CD14-positive monocyte (primary cell): ENCODE data around the gene OR52N4. TPM values are rescaled to one million over a fixed set of nuclear protein-coding genes. Genes with fewer than 3 reads are reported as not detected.

ENCODE experiments used
- DNase-seq, 3 donors: peaks; one replicate each; pipeline ENCODE4 v3.0.0-alpha.2; 2011 to 2022
- H2AFZ ChIP-seq: 2 replicates; pipeline ENCODE4 v1.6.0; 2012; ENCODE audit warnings: mild to moderate bottlenecking, low read depth, low read length, inconsistent platforms; ENCODE audit not compliant: insufficient read depth, poor library complexity, severe bottlenecking
- H3K27ac ChIP-seq, 2 donors: 1 replicate in 1 of 2; 2 replicates in 1 of 2; pipeline ENCODE4 v1.5.1; 2012 to 2013; ENCODE audit warnings: low read length in 2 of 2, control low read depth in 1 of 2, inconsistent platforms in 1 of 2, low read depth in 1 of 2, mild to moderate bottlenecking in 1 of 2
- H3K27me3 ChIP-seq, 2 donors: one replicate each; pipeline versions ENCODE4 v1.6.0 to v1.6.1; 2011 to 2013; ENCODE audit warnings: low read length in 2 of 2; ENCODE audit not compliant: control insufficient read depth in 2 of 2, insufficient read depth in 2 of 2
- H3K36me3 ChIP-seq, 2 donors: replicated peaks in 1 of 2; 1 replicate in 1 of 2; 2 replicates in 1 of 2; pipeline versions ENCODE4 v1.5.1 to v1.6.1; 2012 to 2013; ENCODE audit warnings: low read length in 2 of 2, control low read depth in 1 of 2, inconsistent platforms in 1 of 2, mild to moderate bottlenecking in 1 of 2; ENCODE audit not compliant: insufficient read depth in 2 of 2, control insufficient read depth in 1 of 2
- H3K4me1 ChIP-seq, 2 donors: 1 replicate in 1 of 2; 2 replicates in 1 of 2; pipeline versions ENCODE4 v1.5.1 to v1.6.1; 2012 to 2013; ENCODE audit warnings: low read length in 2 of 2, control low read depth in 1 of 2, inconsistent platforms in 1 of 2, mild to moderate bottlenecking in 1 of 2, moderate library complexity in 1 of 2; ENCODE audit not compliant: insufficient read depth in 2 of 2, control insufficient read depth in 1 of 2
- H3K4me2 ChIP-seq: replicated peaks from 2 replicates; pipeline ENCODE3; 2012; ENCODE audit warnings: low read length, moderate library complexity, mild to moderate bottlenecking; ENCODE audit not compliant: poor library complexity, severe bottlenecking; ENCODE audit errors: extremely low read depth
- H3K4me3 ChIP-seq, 3 experiments: fragments of 200-600 bp in 1 of 3; sonication (generic) in 1 of 3; replicated peaks in 1 of 3; 1 replicate in 2 of 3; 2 replicates in 1 of 3; pipeline ENCODE4 v1.5.1; 2011 to 2013; ENCODE audit warnings: low read length in 3 of 3, mild to moderate bottlenecking in 3 of 3, control low read depth in 2 of 3, low read depth in 2 of 3, inconsistent platforms in 1 of 3, moderate library complexity in 1 of 3
- H3K79me2 ChIP-seq: 2 replicates; pipeline ENCODE4 v1.6.0; 2012; ENCODE audit warnings: mild to moderate bottlenecking, control low read depth, inconsistent platforms, low read length, moderate library complexity; ENCODE audit not compliant: insufficient read depth
- H3K9ac ChIP-seq: 2 replicates; pipeline ENCODE4 v1.6.0; 2017; ENCODE audit warnings: low read length, mild to moderate bottlenecking; ENCODE audit not compliant: insufficient read depth, poor library complexity, severe bottlenecking
- H3K9me3 ChIP-seq, 2 donors: replicated peaks in 1 of 2; 1 replicate in 1 of 2; 2 replicates in 1 of 2; pipeline versions ENCODE4 v1.5.1 to v1.6.1; 2012 to 2013; ENCODE audit warnings: low read length in 2 of 2, control low read depth in 1 of 2; ENCODE audit not compliant: control insufficient read depth in 1 of 2, insufficient read depth in 1 of 2
- H4K20me1 ChIP-seq: 2 replicates; pipeline ENCODE4 v1.6.0; 2012; ENCODE audit warnings: mild to moderate bottlenecking, low read length, control low read depth, moderate library complexity; ENCODE audit not compliant: insufficient read depth
- H3K27ac Mint-ChIP-seq, 7 donors: one replicate each; pipeline ENCODE4 v1.8.0; 2020; ENCODE audit warnings: mild to moderate bottlenecking in 7 of 7, mixed read lengths in 7 of 7, moderate library complexity in 6 of 7, inconsistent platforms in 2 of 7
- H3K27me3 Mint-ChIP-seq, 3 donors: one replicate each; pipeline ENCODE4 v1.8.0; 2021 to 2022; ENCODE audit warnings: low read depth in 3 of 3, mild to moderate bottlenecking in 3 of 3, mixed read lengths in 3 of 3, moderate library complexity in 3 of 3, inconsistent platforms in 1 of 3
- H3K36me3 Mint-ChIP-seq, 2 donors: one replicate each; pipeline ENCODE4 v1.8.0; 2020; ENCODE audit warnings: mixed read lengths in 2 of 2, inconsistent platforms in 1 of 2, mild to moderate bottlenecking in 1 of 2
- H3K4me1 Mint-ChIP-seq: one replicate; pipeline ENCODE4 v1.8.0; 2020; ENCODE audit warnings: mild to moderate bottlenecking, mixed read lengths
- H3K4me3 Mint-ChIP-seq, 2 donors: one replicate each; pipeline ENCODE4 v1.8.0; 2020; ENCODE audit warnings: mild to moderate bottlenecking in 2 of 2, mixed read lengths in 2 of 2, moderate library complexity in 1 of 2
- H3K9me3 Mint-ChIP-seq, 7 donors: one replicate each; pipeline ENCODE4 v1.8.0; 2020 to 2022; ENCODE audit warnings: mixed read lengths in 7 of 7, mild to moderate bottlenecking in 6 of 7, moderate library complexity in 6 of 7, inconsistent platforms in 2 of 7
- WGBS: methylation state at CpG from one replicate; pipeline ENCODE4 v1.1.5; 2013; ENCODE audit warnings: missing lambda C conversion rate; ENCODE audit not compliant: insufficient coverage; 5-methylcytosine and 5-hydroxymethylcytosine counted together
- intact Hi-C, 2 donors: fragments of 100-400 bp; cut with micrococcal nuclease; formaldehyde crosslinking; loops; one replicate each; pipeline versions ENCODE4 v1.15.0 to v1.15.1; 2023
- polyA minus RNA-seq: library from RNA; depleted of rRNA, polyadenylated mRNA; stranded (reverse); fragments of >200 nt; gene quantifications from 2 replicates; pipeline ENCODE4 v1.2.3, GENCODE V29; 2012
- polyA plus RNA-seq, 3 donors: library from polyadenylated mRNA; depleted of rRNA in 1 of 3; unstranded in 2 of 3; stranded (reverse) in 1 of 3; fragments of 300-500 nt in 2 of 3; fragments of >200 nt in 1 of 3; fragmentation: Illumina TruSeq in 2 of 3; gene quantifications; 1 replicate in 2 of 3; 2 replicates in 1 of 3; pipeline ENCODE4 v1.2.3, GENCODE V29; 2012 to 2021
- total RNA-seq, 12 experiments: library from RNA in 1 of 12; stranded (reverse) in 1 of 12; fragments of 120-200 nt in 1 of 12; gene quantifications; one replicate each; pipeline ENCODE4 v1.2.4 and lab custom pipeline; 2013 to 2026; ENCODE audit warnings: mixed read lengths in 6 of 12, inconsistent platforms in 1 of 12
- TF ChIP-seq, protein P1 (sequence below): fragments of 200-600 bp; IDR thresholded peaks from one replicate; pipeline ENCODE4 v1.8.0; 2022; ENCODE audit warnings: antibody characterized with exemption, mild to moderate bottlenecking

The OR52N4 gene
- total RNA-seq (2013): 0.12 TPM
- polyA plus RNA-seq (under 1 TPM in 2 of 3 donors, not detected in 1; 0.24 to 0.31 TPM), polyA minus RNA-seq (not detected in 2 replicates), total RNA-seq (lab: John Stamatoyannopoulos, UW) (0 to 0.58 (median 0) reads per million in 11 experiments)

DNA sequence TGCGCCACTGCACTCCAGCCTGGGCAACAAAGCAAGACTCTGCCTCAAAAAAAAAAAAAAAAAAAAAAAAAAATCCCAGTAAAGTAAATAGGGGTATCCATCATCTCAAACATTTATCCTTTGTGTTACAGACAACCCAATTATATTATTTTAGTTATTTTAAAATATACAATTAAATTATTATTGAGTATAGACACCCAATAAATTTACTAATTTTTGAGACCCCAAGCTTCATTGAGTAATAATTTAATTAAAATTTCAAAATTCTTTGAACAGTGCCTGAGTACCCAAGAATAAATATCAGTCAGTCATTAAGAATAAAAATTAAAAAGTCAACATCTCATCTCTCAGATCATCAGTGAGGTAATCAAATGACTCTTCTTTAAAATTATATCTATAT, at the start of gene OR52N4:
Gene OR52N4, plus strand, starts transcription at position 301 of the 400 bp plus-strand sequence. CDS start 498 bp downstream, outside the sequence.
- no CpG with 5 or more reads among the region's 1 CpG for WGBS
- H3K36me3 ChIP-seq: no peaks in the 10 kb centered on the region
- no peak within 1 kb of the TSS for H3K27ac Mint-ChIP-seq
- H3K9me3 Mint-ChIP-seq: peaks cover 0 to 3% (median 0%) of the 10 kb centered on the region in 7 donors
- no peak within 1 kb of the TSS for H3K4me2 ChIP-seq
- H3K4me3 Mint-ChIP-seq: no peak within 1 kb of the TSS
- H3K27me3 Mint-ChIP-seq: no peaks in the 10 kb centered on the region
- H3K36me3 Mint-ChIP-seq: no peaks in the 10 kb centered on the region
- H3K27ac ChIP-seq: no peak within 1 kb of the TSS
- H3K4me1 Mint-ChIP-seq: no peaks in the 10 kb centered on the region
- H4K20me1 ChIP-seq: no peaks in the 10 kb centered on the region
- no peaks in the 10 kb centered on the region for H3K4me1 ChIP-seq
- H3K9me3 ChIP-seq: no peaks in the 10 kb centered on the region
- intact Hi-C loops: no loop called here
- TF ChIP-seq, protein P1, sequence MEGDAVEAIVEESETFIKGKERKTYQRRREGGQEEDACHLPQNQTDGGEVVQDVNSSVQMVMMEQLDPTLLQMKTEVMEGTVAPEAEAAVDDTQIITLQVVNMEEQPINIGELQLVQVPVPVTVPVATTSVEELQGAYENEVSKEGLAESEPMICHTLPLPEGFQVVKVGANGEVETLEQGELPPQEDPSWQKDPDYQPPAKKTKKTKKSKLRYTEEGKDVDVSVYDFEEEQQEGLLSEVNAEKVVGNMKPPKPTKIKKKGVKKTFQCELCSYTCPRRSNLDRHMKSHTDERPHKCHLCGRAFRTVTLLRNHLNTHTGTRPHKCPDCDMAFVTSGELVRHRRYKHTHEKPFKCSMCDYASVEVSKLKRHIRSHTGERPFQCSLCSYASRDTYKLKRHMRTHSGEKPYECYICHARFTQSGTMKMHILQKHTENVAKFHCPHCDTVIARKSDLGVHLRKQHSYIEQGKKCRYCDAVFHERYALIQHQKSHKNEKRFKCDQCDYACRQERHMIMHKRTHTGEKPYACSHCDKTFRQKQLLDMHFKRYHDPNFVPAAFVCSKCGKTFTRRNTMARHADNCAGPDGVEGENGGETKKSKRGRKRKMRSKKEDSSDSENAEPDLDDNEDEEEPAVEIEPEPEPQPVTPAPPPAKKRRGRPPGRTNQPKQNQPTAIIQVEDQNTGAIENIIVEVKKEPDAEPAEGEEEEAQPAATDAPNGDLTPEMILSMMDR: no peak
- H3K4me3 ChIP-seq: no peak within 1 kb of the TSS
- H2AFZ ChIP-seq: no peak within 1 kb of the TSS
- H3K9ac ChIP-seq: no peak within 1 kb of the TSS
- H3K79me2 ChIP-seq: no peaks in the 10 kb centered on the region
- DNase-seq: no peak
- H3K27me3 ChIP-seq: no peaks in the 10 kb centered on the region

DNA sequence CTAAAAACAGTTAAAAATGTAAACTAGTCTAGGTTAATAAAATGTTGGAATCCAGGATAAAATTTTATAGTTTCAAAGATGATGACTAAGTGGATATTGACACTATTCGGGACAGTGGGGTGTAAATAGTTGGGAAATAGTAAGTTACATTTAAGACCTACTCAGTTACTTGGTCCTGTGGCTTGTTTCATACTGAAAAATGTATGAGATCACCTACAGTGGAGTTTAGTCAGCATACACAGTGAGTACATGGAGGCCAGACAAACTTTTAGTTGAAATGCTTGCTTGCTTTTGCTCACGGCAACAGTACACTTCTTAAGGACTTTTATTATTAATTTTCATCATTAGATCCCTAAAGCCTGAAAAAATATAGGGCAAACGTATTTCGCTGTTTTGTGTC, 48.4 kb upstream of the OR52N4 start:
- no peaks in the 10 kb centered on the region for H3K9me3 Mint-ChIP-seq
- peaks cover 0 to 2% (median 0%) of the 10 kb centered on the region in 3 donors for H3K27me3 Mint-ChIP-seq
- Histone ChIP-seq H3K36me3 (peaks cover 73 to 82% of the 10 kb centered on the region in 2 donors), H3K27me3 (no peaks in the 10 kb centered on the region), H3K4me1 (peaks cover 2 to 10% of the 10 kb centered on the region in 2 donors), H3K4me2 (no peak overlapping the region), H2AFZ (no peak overlapping the region), H3K9ac (no peak overlapping the region), H3K27ac (no peak overlapping the region), H3K79me2 (peaks cover 31% of the 10 kb centered on the region), H3K4me3 (no peak overlapping the region), H4K20me1 (peaks cover 56% of the 10 kb centered on the region), H3K9me3 (no peaks in the 10 kb centered on the region)
- TF ChIP-seq, protein P1: no peak
- no peak overlapping the region for H3K4me3 Mint-ChIP-seq
- no peak for DNase-seq
- peak overlapping the region in 1 of 7 donors; percentile 47 for H3K27ac Mint-ChIP-seq
- peaks cover 16% of the 10 kb centered on the region for H3K4me1 Mint-ChIP-seq
- WGBS: 100% methylated on average over 1 of the region's 4 CpGs
- intact Hi-C loops: no loop called here
- peaks cover 75 to 78% of the 10 kb centered on the region in 2 donors for H3K36me3 Mint-ChIP-seq
